ENCODE results near the gene STK16. TPM values are rescaled to one million over a fixed set of nuclear protein-coding genes. Genes with fewer than 3 reads are reported as not detected.

Gene STK16
- total RNA-seq, 1 experiment from 2014 or later = 21.6 TPM

GRCh38 chr2:219268294-219268693 lies 23.0 kb downstream of the STK16 start:
- Histone ChIP-seq H2BK15ac (ENCODE audit: low read depth, low read length) (no peak overlapping the region), H3K27ac (ENCODE audit: insufficient read length, low read depth, low read length) (no peak overlapping the region), H4K91ac (ENCODE audit: insufficient read length, low read depth, low read length) (no peak overlapping the region), H2BK5ac (ENCODE audit: insufficient read length, low read length) (no peak overlapping the region), H3K23ac (ENCODE audit: insufficient read length, low read depth, low read length) (no peak overlapping the region), H4K8ac (replicated peaks; ENCODE audit: insufficient read length, low read depth, low read length) (no peak overlapping the region), H4K5ac (ENCODE audit: insufficient read length, low read depth, low read length) (no peak overlapping the region), H2AFZ (ENCODE audit: low read length) (no peak overlapping the region), H2BK12ac (ENCODE audit: insufficient read length, low read depth, low read length) (no peak overlapping the region), H2BK120ac (ENCODE audit: low read depth, low read length, poor library complexity, severe bottlenecking) (no peak overlapping the region), H3K4me1 (ENCODE audit: insufficient read depth, low read length) (no peaks in the 10 kb centered on the region), H3T11ph (ENCODE audit: low read length) (no peak overlapping the region), H3K4ac (ENCODE audit: low read depth, low read length) (no peak overlapping the region), H3K14ac (ENCODE audit: insufficient read depth, low read length) (no peak overlapping the region), H3K56ac (ENCODE audit: insufficient read length, low read depth, low read length) (no peak overlapping the region), H3K27me3 (ENCODE audit: insufficient read depth, low read length) (no peaks in the 10 kb centered on the region), H3K79me2 (ENCODE audit: insufficient read depth, low read length) (no peaks in the 10 kb centered on the region), H3K79me1 (ENCODE audit: insufficient read depth, low read depth, low read length, poor library complexity, severe bottlenecking) (no peaks in the 10 kb centered on the region), H2AK5ac (ENCODE audit: insufficient read length, low read length) (no peak overlapping the region), H3K9ac (ENCODE audit: extremely low read depth, insufficient read length, low read length) (no peak overlapping the region), H2BK20ac (ENCODE audit: low read depth, low read length, poor library complexity, severe bottlenecking) (no peak overlapping the region), H3K4me2 (ENCODE audit: insufficient read depth, insufficient read length, low read length) (no peak overlapping the region), H3K18ac (ENCODE audit: insufficient read length, low read depth, low read length) (no peak overlapping the region), H3K23me2 (ENCODE audit: insufficient read length, low read depth, low read length, poor library complexity, severe bottlenecking) (no peaks in the 10 kb centered on the region), H3K9me3 (ENCODE audit: control insufficient read depth, low read depth, low read length) (no peaks in the 10 kb centered on the region), H4K20me1 (ENCODE audit: control insufficient read depth, insufficient read depth, insufficient read length) (no peaks in the 10 kb centered on the region)
- Mint-ChIP-seq H3K27ac (no peak overlapping the region), H3K9me3 (no peaks in the 10 kb centered on the region), H3K4me1 (peaks cover 2 to 5% of the 10 kb centered on the region in 2 experiments; a peak in 2 of 4 replicates), H3K27me3 (ENCODE audit: low read depth) (peaks cover 44% of the 10 kb centered on the region), H3K4me3 (no peak overlapping the region), H3K36me3 (ENCODE audit: insufficient read depth in 1 of 3, low read depth in 3 of 3) (no peaks in the 10 kb centered on the region)
- DNase-seq = no peak
- no peak for TF ChIP-seq CTCF (conservative IDR thresholded peaks at IDR 0.05)
- no CpG with 5 or more reads among the region's 2 CpGs for WGBS (ENCODE audit: extremely low coverage, insufficient read length, low lambda C conversion rate)
